ENCODE measurements around the gene RBM20.
"Not testable (repeated sequence)": the region's sequence is repeated elsewhere in the genome, so short reads cannot be mapped to it uniquely, and the experiment has no call there.

RBM20 gene

DNA sequence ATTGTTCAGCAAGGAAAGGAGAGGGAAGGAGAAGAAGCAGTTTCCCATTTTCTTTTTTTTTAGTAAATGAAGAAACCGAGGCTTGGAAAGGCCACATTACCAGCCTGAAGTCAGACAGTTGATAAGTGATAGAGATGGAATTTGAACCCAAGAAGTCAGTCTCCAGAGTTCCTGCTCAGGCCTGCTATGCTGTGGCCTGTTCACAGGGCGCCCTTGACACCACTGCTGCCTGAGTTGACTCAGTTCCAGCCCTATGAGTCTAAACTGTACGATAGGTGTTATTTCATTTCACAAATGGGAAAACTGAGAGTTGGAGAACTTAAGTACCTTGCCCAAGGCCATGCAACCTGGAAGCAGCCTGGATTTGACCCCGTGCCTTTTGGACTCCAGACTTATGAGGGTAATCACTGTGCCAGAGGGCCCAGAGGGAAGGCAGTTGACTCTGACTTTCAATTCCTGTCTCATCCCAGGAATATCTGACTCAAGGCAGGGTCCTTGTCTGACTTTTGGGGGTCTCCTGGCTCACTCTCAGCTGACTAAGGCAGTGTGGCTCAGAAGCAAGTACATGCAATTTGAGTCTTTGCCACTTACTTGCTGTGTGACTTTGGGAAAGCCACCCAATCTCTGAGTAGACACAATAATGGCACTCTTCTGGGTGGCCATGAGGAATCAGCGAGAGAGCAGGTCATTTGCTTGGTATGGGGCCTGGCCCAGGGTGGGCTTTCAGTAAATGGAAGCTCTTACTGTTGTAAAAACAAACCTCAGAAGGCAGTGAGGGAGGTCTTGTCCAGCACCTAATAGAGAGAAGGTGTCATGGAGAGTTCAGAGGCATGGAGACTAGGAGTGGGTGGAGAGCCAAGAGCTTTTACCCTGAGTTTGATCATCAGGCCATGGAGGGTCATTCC lies 17.9 kb upstream of the RBM20 start:
- no peak for DNase-seq (ENCODE audit: low read depth)

DNA sequence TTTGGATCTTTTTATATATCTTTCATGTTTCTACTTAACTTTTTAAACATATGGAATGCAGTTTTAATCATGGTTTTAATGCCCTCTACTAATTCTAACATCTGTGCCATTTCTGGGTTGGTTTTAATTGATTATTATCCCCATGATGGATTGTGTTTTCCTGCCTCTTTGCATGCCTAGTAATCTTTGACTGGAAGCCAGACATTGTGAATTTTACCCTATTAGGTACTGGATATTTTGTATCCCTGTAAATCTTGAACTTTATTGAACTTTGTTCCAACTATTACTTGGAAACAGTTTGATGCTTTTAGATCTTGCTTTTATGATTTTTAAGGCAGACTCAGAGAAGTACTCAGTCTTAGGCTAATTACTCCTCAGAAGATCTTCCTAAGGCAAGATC lies 16.0 kb upstream of the RBM20 start:
- DNase-seq (ENCODE audit: low read depth): no peak

DNA sequence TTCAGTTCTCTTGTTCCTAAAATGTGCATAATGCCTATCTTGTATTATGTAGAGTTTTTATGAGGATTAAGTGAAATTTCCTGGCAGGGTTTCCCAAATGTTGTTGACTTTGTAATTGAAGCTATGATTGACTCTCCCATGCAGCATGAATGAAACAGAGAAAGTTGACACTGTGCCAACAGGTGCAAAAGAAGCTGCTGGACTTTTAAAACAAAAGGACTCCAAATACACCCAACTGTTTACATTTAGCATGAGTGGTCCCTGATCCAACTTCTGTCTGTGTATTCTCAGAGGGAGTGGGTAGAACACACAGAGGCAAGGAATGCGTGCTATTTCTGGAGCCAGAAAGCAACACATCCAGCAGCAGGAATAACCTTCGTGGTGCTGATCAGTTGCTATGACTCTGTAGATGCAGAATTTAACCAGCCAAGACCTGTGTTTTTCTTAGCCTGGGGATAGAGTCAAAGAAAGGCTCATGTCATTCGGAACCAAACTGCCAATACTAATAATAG lies 14.4 kb upstream of the RBM20 start:
- DNase-seq (ENCODE audit: low read depth): no peak

DNA sequence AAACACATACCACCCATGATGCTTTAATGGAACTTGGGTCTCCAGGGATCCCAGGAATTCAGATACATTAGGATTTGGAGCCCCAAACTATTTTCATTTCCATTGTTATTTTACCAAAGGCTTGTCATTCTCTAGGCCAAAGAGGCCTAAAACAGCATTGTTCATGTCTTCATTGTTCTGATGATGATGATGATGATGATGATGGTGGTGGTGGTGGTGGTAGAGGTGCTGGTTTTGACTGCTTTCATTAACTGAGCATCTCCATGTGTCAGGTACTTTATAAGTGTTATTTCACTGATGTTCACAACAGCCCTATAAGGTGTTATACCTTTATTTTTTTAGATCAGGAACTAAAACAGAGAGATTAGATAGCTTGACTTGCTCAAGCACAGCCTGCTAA lies 12.2 kb upstream of the RBM20 start:
- DNase-seq (ENCODE audit: low read depth): no peak

DNA sequence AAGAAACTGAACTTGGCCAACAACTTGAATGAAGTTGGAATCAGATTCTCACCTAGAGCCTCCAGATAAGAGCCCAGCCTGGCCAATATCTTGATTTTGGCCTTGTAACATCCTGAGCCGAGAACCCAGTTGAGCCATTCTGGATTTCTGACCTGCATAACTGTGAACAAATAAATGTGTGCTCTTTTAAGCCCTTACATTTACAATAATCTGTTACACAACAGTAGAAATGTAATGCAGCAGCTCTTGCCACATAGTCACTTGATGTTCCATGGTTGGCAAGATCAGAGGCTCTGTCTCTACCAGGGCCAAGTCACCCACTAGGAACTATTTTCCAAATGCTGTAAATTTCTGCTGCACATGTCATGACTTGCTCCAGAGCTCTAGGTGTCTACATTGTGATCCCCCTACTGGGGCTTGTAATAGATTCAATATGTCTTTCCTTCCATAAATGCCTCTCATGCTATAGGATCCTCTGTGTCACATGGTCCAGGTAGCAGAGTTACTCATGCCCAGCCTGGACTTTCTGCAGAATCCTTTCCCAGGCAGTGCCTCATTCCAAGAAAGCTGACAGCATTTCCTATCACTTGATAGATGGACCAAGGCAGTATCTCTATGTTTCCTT lies 11.4 kb upstream of the RBM20 start:
- no peak for DNase-seq (ENCODE audit: low read depth)

DNA sequence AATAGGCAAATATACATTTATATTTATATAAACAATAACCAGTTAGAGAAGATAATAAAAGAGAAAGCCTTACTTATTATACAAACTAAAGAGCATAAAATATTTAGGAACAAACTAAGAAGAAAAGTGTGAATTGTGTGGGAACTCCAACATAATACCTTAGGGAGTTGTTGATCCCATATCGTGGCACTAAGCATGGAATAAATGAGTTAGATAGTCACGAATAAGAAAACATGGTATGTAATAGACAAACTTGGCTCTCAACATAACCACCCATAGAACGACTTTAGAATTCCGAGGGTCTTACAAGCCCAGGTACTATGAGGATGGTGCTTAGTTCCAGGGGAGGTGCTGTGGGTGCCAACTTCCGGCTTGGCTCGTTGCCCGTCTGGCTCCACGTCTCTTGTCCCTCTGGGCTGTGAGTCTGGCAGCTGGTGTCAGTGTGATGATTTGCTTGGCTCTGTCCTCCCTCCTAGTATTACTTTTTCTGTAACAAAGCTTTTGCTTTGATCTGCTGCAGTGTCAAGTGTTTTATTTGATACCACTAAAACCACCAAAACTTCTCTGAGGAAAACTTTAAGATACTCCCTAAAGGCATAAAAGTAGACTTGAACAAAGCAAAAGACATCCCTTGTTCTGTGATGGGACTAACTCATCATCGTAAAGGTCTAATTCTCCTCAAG lies 9.5 kb upstream of the RBM20 start:
- no peak for DNase-seq (ENCODE audit: low read depth)

DNA sequence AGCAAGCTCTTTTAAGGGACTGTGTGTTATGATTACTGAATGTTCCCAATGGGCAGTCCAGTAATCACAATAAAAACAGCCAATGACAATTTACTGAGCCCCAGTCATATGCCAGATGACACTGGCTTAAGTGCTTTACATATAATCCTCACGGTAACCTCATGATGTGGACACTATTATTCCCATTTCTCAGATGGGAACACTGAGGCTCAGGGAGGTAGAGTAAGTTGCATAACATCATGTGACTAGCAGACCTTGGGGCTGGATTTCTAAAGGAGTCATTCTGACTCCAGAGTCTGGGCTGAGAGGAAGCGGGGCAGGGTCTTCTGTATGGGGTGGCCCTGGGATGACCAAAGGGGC lies 7.6 kb upstream of the RBM20 start:
- no peak for DNase-seq (ENCODE audit: low read depth)

DNA sequence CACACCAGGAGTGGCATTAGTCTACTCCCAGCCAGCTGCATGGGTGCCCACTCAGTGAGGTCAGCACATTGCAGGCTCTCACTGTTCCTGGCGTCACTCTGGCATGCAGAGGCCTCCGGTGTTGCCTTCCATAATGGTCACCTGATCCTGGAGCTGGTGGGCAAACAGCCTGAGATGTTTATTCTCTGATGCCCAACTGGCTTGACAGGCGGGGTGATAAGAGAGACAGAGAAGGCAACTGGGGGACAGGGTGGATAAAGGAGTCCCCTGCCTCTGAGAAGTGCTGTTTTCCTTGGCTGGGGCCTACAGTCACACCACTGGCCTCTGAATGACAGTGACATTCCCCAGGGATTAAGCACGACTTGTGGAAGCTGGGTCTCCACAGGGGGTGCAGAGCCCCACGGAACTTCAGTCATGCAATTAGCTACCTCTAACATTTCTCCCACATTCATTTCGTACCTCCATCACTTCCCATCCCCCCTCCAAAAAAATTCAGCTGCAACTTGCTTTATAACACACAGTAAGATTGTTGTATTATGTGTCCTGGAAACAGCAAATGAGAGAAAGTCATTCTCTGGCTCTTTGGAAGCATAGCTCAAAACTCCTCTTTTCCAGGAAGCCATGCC lies 7.1 kb upstream of the RBM20 start:
- no peak for DNase-seq (ENCODE audit: low read depth)

DNA sequence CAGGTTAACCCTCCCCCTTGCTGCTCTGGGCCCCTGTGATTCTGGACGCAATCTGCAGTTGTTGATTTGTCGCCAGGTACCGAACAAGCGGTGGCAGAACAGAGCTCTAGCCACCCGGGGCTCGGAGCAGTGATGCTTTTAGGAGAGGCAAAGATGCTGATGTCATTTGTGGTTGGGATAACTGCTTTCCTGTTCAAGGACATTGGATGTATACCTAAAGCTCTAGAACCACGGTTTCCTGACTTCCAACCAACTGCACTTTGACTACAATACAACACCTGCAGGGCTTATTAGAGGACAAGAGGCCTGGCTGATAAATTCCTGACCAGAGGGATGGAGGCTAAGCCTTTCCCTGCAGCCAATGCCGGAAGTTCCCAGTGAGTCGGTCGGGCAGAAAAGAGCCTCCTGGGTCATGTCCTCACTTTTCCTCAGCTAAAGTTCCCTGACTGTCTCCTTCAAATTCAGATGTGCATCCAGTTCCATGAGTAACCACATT lies 6.5 kb upstream of the RBM20 start:
- no peak for DNase-seq (ENCODE audit: low read depth)

DNA sequence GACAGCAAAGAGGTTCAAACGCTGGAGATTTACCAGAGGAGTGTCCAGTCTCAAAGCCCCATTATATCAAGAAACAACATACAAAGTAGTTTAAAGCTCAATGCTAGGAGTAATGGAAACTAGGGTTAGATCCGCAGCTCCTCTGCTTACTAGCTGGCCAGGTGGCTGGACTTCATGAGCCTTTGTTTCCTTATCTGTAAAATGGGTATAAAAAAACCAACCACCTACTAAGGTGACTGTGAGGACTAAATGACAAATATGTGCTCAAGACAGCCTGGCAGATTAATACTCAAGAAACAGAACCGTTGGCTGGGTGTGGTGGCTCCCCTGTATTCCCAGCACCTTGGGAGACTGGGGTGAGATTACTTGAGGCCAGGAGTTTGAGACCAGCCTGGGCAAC lies 5.8 kb upstream of the RBM20 start:
- DNase-seq (ENCODE audit: low read depth): no peak

DNA sequence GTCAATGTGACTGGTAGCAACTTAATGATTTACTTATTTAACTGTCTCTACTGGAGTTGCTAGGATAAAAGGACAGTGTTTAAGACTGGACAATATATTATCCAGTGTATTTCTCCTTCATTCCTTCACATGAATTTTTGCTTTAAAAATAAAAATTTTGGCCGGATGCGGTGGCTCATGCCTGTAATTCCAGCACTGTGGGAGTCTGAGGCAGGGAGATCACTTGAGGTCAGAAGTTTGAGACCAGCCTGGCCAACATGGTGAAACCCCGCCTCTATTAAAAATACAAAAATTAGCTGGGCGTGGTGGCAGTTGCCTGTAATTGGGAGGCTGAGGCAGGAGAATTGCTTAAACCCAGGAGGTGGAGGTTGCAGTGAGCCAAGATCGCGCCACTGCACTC lies 5.1 kb upstream of the RBM20 start:
- not testable (repeated sequence) for DNase-seq (ENCODE audit: low read depth)

DNA sequence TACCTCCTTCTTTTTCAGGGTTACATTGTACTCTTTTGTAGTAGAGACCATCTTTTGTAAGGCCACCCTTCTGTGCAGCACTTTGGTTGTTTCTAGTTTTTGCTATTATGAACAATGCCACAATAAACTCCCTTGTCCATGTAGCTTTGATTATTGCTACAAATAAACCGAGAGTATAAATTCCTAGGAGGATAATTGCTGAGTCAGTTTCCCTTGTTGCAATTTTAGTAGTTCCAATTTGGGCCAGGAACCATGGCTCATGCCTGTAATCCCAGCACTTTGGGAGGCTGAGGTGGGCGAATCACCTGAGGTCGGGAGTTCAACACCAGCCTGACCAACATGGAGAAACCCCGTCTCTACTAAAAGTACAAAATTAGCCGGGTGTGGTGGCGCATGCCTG lies 4.3 kb upstream of the RBM20 start:
- DNase-seq (ENCODE audit: low read depth): not testable (repeated sequence)

DNA sequence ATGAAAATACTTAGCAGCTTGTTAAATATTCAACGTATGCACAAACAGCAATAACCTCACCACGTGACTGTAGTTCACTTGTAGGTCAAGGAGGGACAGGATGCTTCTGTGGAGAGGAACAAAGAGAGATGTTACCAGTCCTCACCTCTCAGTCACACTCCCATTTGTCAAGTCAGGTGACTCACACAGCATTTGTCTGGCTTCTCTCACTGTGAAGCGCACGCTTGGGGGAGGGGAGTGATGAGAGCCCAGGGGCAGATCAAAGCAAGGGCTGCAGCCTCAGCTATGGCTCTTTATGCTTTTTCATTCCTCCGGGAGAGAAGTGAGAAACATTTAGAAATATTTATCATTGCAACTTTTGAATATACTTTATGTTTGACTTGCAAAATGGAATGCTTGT lies 2.9 kb upstream of the RBM20 start:
- peak; percentile 15 for DNase-seq (ENCODE audit: low read depth)

DNA sequence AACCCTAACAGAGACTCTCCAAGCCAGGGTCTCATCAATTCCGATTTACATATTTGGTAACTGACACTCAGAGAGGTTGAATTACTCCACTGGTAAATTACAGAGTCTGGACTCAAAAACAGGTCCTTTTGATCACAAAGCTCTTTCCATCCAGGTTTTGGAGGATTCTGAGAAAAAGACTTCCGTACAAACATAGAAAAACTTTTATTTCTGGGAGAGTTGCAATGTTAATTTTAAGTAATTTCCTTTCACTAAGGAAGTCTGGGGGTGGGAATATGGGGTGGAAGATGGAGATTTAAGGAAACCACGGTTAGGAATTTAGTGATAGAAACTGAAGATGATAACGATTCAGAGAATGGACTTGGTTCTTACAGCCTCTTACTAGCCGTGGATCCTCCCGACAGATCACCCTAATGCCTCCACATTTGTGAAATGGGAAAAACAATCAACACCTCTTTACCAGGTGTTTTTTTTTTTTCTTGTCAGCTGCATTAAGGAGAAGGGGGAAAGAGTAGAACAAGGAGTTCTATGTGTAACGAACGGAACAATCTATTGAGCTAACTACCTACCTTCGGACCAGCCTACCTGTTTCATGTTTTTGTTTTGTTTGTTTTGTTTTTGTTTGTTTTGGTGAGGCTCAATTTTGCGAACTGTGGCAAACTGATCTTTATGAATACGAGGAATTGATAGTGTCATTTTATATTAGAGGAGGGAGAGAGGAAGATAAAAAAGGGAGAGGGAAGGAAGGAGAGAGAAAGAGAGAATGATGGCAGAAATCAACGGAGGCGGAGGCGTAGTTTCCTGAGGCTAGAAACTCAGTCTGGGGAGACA lies 1.7 kb upstream of the RBM20 start:
- no peak for DNase-seq (ENCODE audit: low read depth)

DNA sequence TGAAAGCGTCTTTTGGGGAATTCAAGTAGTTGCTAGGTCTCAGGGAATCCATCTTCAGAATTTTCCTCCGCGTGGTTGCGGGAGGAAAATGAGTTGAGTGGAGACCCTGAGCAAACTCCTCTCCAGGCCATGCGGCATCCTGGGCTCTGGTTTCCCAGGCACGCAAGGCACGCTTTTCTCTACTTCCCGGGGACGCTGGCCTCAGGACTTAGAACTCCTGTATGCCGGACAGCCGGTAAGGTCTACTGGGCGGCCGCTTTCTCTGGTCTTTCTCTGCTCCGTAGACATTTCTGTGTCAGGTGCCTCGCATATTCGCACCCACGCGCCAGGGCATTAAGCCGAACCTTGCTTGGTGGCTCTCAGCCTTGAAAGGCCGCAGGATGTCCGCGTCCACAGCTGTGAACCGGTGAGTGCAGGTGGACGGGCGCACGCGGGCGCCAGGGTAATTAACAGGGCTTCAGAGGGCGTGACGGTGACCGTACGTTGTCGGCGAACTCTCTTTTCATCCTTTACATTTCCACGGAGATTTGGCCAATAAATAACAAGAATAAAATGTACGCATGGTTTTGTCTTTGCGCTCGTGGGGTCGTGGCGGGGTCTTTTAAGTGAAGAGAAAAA lies 992 bp upstream of the RBM20 start:
- no peak for DNase-seq (ENCODE audit: low read depth)

DNA sequence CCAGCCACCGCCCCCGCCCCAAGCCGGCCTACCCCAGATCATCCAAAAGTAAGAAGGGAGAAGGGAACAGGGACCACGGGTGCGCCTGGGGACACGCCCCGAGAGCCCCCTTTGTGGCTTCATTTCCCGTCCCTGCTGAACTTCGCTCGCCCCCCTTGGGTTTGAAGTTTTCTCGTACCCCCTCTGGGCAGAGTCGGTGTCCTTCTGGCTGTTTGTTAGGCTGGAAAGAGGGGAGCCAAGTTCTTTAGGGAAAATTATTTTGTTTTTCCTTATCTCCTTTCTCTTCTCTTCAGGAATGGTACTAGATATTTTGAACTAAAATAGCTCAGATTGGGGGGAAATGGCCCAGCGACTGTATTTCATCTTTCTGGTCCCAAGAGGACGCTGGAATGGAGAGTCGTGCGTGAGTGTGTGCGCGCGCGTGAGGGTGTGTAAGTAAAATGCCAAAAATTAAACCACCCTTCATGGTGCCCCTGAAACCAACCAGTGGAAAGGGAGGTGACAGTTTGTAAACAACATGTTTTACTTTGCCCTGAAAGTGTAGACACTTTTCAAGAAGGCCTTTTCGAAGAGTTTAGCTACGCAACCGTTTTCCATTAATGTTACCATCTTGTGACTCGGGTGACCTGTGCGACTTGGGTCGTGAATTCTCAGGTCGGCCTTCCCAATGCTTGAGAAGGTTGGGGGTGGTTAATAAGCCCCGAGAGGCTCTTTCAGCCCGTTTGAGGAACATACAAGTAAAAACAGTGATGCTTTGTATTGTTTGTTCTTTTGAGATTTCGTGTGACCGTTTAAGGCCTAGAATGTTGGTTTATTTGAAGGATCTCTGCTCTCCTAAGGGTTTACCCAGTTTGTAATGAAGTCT lies 694 bp downstream of the RBM20 start:
- DNase-seq (ENCODE audit: low read depth): no peak

DNA sequence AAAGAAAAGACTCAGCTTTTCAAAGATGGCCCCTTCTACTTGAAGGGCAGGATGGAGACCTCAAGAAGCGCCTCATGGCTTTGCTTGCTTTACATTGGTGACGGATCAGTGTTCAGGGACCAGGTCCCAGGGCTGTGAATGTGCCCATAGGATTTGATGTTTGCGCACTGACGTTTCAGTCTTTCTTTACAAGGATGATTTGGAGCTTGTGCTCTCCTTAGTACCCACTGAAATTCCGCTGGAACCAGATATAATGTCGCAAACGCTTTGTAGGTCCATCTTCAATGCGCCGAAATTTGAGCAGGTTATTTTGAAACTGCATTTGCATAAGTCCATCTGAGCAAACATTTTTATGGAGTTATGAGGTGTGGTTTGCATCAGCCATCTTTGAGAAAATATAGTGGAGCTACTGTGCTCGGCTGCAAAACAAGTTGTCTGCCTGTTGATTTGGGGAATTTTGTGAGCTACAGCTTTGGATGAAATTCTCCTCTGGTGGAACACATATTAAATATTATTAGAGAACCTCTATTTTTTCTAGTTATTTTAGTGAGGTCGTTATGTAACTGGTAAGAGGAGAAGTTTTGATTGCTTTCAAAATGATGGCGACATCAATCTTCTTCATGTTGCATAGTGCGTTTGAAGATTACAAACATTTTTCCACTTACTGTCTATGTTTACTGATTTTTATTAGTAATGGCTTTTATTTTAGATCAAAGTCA lies 2.4 kb downstream of the RBM20 start:
- DNase-seq (ENCODE audit: low read depth): no peak

DNA sequence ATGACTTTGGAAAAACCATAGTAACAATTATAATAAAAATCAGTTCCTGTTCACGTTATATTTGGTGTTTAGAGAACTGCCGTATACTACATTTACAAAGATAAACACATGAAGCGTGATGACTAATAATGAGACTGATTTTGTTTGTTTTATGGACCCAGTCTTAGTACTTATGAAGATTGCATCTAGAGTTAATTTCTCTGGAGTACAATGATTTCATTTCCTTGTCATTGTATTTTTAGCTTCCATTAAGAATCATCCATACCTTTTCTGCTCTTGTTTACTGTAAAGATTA lies 2.9 kb downstream of the RBM20 start:
- no peak for DNase-seq (ENCODE audit: low read depth)

DNA sequence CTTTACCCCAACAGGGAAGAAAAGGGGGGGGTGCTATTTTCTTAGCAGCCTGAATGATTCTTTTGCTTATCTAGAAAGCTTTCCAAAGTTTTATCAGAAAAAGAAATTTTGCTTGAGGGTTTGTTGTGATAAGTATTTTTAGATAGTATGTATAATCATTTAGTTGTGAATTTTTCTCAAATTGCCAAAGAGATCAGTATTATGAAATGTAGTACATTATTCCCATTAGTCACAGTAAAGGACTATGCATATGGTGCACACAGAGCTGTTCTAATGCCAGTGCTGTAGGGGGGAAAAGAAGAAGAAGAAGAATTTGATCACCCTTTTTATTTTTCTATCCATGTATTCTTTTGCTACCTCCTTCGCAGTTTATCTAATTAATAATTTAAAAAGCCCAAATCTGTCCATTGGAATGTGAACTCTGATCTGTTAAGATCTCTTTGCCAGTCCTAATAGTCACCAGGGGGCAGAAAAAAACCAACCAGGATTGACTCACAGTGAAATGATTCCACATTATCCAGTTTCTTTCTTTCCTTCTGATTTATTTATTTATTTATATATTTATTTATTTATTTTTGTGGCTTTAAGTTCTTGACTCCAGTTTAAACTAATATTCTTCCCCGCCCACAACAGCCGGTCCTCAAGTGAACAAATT lies 4.7 kb downstream of the RBM20 start:
- no peak for DNase-seq (ENCODE audit: low read depth)
